GM18951 (cell line): ENCODE measurements around the gene ASH1L.
"Not testable (repeated sequence)": the region's sequence is repeated elsewhere in the genome, so short reads cannot be mapped to it uniquely, and the experiment has no call there.

Experiments
- POLR2A ChIP-seq: IDR thresholded peaks from 4 replicates; pipeline ENCODE4 v1.6.1; 2011; ENCODE audit warnings: mild to moderate bottlenecking; ENCODE audit not compliant: insufficient read length, insufficient read depth; ENCODE audit errors: extremely low read depth
- in situ Hi-C: fragments of 300-500 bp; cut with MboI; formaldehyde crosslinking; loops from one replicate; pipeline ENCODE4 v1.12.0; 2022; ENCODE audit warnings: low sequenced_read_pairs, mixed read lengths, inconsistent platforms; ENCODE audit not compliant: unreplicated experiment

Gene ASH1L, protein sequence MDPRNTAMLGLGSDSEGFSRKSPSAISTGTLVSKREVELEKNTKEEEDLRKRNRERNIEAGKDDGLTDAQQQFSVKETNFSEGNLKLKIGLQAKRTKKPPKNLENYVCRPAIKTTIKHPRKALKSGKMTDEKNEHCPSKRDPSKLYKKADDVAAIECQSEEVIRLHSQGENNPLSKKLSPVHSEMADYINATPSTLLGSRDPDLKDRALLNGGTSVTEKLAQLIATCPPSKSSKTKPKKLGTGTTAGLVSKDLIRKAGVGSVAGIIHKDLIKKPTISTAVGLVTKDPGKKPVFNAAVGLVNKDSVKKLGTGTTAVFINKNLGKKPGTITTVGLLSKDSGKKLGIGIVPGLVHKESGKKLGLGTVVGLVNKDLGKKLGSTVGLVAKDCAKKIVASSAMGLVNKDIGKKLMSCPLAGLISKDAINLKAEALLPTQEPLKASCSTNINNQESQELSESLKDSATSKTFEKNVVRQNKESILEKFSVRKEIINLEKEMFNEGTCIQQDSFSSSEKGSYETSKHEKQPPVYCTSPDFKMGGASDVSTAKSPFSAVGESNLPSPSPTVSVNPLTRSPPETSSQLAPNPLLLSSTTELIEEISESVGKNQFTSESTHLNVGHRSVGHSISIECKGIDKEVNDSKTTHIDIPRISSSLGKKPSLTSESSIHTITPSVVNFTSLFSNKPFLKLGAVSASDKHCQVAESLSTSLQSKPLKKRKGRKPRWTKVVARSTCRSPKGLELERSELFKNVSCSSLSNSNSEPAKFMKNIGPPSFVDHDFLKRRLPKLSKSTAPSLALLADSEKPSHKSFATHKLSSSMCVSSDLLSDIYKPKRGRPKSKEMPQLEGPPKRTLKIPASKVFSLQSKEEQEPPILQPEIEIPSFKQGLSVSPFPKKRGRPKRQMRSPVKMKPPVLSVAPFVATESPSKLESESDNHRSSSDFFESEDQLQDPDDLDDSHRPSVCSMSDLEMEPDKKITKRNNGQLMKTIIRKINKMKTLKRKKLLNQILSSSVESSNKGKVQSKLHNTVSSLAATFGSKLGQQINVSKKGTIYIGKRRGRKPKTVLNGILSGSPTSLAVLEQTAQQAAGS (N-terminal part only)

DNA sequence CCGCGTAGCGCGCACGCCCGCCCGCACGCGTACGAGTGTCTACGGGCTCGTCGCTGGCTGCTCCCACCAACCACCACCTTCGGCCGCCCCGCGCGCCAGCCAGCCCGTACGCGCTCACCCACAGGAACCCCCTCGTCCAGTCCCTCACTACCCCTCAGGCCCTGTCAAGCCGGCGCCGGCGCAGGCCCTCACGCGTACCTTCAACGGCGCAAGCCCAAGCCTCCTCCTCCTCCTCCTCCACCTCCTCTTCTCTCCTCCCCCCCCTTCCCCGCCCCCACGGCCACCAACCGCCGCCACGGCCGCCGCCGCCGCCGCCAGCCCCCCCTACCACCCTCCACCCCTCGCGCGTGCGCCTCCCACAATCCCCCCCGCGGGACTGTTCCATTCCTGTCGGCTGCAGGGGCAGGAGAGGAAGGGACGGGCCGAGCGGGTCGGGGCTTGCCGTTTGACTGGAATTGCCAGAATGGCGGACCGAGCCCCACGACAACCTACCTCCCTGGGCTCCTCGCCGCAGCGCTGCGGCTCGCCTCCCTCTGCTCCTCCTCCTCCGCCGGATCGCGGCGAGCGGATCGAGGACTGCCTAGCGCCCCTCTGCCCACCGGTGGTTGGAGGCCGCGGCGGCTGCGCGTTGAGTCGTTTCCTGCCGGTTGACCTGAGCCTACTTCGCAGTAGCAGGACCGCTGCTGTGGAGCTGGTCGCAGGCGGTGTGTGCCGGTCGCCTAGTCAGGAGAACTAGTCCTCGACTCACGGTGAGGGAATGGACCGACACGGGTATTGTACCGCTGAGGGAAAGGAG, at the start of gene ASH1L:
Gene ASH1L, minus strand, starts transcription at position 223 of the 796 bp plus-strand sequence. CDS start 41,284 bp downstream, outside the sequence.
- TF ChIP-seq POLR2A, result peak; percentile 98
- in situ Hi-C loops, result no loop called here

DNA sequence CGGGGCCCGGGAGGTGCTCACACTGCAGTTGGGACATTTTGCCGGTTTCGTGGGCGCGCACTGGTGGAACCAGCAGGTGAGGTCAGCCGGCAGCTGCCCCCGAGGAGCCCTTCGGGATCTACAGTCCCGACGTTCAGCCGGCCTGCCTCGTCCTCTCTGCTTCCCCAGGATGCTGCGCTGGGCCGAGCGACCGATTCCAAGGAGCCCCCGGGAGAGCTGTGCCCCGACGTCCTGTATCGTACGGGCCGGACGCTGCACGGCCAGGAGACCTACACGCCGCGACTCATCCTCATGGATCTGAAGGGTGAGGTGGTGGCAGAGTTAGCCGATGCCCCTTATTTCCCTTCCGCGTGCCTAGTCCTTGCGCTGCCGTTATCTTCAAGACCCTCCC, 47.6 kb upstream of the ASH1L start:
- in situ Hi-C loops, result not testable (repeated sequence)

GRCh38 chr1:155609515-155610256, 47.1 kb upstream of the ASH1L start, which contains the start of gene MSTO1:
TSS of gene MSTO1 (plus strand) at chr1:155610218. CDS start at chr1:155610249, 31 bp downstream.
- in situ Hi-C loops, result no loop called here
- TF ChIP-seq POLR2A, result peak; percentile 91

DNA sequence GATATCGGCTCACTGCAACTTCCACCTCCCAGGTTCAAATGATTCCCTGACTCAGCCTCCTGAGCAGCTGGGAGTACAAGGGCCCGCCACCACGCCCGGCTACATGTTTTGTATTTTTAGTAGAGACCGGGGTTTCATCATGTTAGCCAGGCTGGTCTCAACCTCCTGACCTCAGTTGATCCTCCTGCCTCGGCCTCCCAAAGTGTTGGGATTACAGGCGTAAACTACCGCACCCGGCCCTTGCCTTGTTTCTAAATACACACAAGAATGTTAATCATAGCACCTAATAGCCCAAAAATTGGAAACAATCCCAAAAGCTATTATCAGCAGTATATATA, 46.3 kb upstream of the ASH1L start:
- TF ChIP-seq POLR2A, result no peak
- in situ Hi-C loops, result no loop called here

DNA sequence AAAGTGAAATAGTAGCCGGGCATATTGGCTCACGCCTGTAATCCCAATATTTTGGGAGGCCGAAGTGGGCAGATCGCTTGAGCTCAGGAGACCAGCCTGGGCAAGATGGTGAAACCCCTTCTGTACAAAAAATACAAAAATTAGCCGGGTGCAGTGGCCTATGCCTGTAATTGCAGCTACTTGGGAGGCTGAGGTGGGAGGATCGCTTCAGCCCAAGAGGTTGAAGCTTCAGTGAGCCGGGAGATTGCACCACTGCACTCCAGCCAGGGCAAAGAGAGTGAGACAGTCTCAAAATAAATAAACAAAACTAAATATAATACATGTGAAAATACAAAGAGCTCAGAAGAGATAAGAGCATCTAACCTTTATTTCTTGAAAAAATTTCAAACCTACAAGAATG, 45.1 kb upstream of the ASH1L start:
- in situ Hi-C loops, result no loop called here
- no peak for TF ChIP-seq POLR2A

- in situ Hi-C loops, result loop anchor here (25.0 kb wide), 1 partner anchor 238 kb away; no protein-coding TSS in a partner anchor
These were observed 37.4 kb upstream of the ASH1L start for GRCh38 chr1:155599828-155600572.

DNA sequence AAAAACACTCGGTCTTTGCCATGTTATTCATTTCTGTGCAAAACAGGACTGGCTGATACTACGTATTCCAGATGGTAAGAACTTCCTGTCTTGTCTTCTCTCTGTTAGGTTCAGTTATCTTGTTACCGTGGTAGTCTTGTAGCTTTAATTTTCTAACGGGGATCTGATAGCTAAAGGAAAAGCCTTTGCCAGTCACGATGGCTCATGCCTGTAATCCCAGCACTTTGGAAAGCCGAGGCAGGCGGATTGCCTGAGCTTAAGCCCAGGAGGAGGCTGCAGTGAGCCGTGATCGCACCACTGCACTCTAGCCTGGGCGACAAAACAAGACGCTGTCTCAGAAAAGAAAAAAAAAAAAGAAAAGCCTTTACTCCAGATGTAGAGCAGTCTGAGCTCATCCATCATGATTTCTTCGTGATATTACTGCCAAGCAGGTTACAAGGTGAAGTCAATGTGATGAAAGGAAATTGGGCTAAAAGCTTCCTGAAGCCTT, 36.3 kb upstream of the ASH1L start:
- no peak for TF ChIP-seq POLR2A
- in situ Hi-C loops, result loop anchor here (25.0 kb wide), 1 partner anchor 237 kb away; no protein-coding TSS in a partner anchor

DNA sequence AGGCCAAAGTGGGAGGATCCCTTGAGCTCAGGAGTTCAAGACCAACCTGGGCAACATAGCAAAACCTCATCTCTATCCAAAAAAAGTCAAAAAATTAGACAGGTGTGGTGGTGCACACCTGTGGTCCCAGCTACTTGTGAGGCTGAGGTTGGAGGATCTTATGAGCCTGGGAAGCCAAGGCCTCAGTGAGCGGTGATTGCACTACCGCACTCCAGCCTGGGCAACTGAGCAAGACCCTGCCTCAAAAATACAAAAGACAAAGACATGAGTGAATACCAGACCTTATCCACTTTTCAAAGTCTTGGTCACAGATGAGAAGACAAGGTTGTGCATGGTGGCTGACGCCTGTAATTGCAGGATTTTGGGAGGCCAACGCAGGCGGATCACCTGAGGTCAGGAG, 34.3 kb upstream of the ASH1L start:
- no peak for TF ChIP-seq POLR2A
- in situ Hi-C loops, result loop anchor here (25.0 kb wide), 1 partner anchor 235 kb away; no protein-coding TSS in a partner anchor

DNA sequence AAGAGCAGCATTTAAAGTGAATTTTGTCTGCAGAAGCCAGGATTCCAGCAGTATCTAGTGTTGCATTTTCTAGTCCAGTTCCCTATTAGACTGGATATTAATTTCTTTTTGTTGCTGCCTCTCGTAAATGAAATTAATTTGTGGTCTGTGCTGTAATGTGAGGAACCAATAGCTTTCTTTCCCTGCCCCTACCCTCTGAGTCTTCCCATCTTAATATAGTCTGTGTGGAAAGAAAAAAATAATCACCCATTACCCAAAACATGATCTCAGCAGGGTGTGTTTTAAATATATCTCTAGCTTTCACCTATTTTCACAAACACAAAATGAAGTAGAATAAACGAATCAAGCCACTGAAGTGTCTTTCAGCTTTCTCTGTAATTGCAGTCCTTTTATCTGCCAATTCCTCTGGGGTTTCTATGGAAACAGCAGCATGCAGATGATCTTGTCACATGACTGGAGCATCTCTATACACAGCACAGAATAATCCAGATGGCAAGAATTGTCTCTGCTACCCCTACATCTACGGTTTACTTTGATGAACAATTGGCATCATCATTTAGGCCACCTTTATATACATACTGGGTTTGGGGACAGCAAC, 33.4 kb upstream of the ASH1L start:
- in situ Hi-C loops, result loop anchor here (25.0 kb wide), 1 partner anchor 234 kb away; no protein-coding TSS in a partner anchor

- TF ChIP-seq POLR2A, result no peak
- in situ Hi-C loops, result loop anchor here (25.0 kb wide), 1 partner anchor 229 kb away; no protein-coding TSS in a partner anchor
These were observed 29.2 kb upstream of the ASH1L start for GRCh38 chr1:155591770-155592169.

- in situ Hi-C loops, result loop anchor here (25.0 kb wide), 1 partner anchor 228 kb away; no protein-coding TSS in a partner anchor
These were observed 28.1 kb upstream of the ASH1L start for GRCh38 chr1:155590516-155591247.

- in situ Hi-C loops, result loop anchor here (25.0 kb wide), 1 partner anchor 227 kb away; no protein-coding TSS in a partner anchor
These were observed 26.7 kb upstream of the ASH1L start for GRCh38 chr1:155589282-155589681.

- in situ Hi-C loops, result loop anchor here (25.0 kb wide), 1 partner anchor 222 kb away; no protein-coding TSS in a partner anchor
These were observed 21.2 kb upstream of the ASH1L start for GRCh38 chr1:155583846-155584245.

GRCh38 chr1:155575608-155576007, 13.0 kb upstream of the ASH1L start:
- in situ Hi-C loops, result loop anchor here (25.0 kb wide), 1 partner anchor 213 kb away; no protein-coding TSS in a partner anchor
